B cell (primary cell): ENCODE data around the gene PLEKHA7. TPM values are rescaled to one million over a fixed set of nuclear protein-coding genes. Genes with fewer than 3 reads are reported as not detected.

ENCODE experiments used
- ATAC-seq: fragments of 200-7000 bp; cut with Tn5 transposase; one replicate; pipeline ENCODE4 v1.10.0; 2021; ENCODE audit warnings: low read depth, mild to moderate bottlenecking, moderate number of reproducible peaks, moderate library complexity
- CTCF ChIA-PET: fragments of 350-600 bp; sonication (Branson Sonifier 250); formaldehyde crosslinking; loops from one replicate; lab custom pipeline; 2021; ENCODE audit warnings: antibody characterized with exemption, inconsistent platforms; lab: Charles Lee
- POLR2A ChIA-PET: fragments of 350-600 bp; sonication (Branson Sonifier 250); formaldehyde crosslinking; loops from one replicate; lab custom pipeline; 2021; ENCODE audit warnings: antibody characterized with exemption; lab: Charles Lee
- DNase-seq: peaks from one replicate; pipeline ENCODE4 v3.0.0; 2013
- H2AFZ ChIP-seq: 2 replicates; pipeline ENCODE4 v1.6.1; 2012; ENCODE audit warnings: mild to moderate bottlenecking, low read depth, low read length; ENCODE audit not compliant: insufficient read depth, poor library complexity, severe bottlenecking
- H3K27ac ChIP-seq, 2 donors: 1 replicate in 1 of 2; 2 replicates in 1 of 2; pipeline ENCODE4 v1.5.1; 2012 to 2013; ENCODE audit warnings: low read length in 2 of 2, mild to moderate bottlenecking in 2 of 2, moderate library complexity in 1 of 2
- H3K27me3 ChIP-seq, 4 experiments: fragments of 200-600 bp in 1 of 4; sonication (generic) in 1 of 4; replicated peaks in 1 of 4; 1 replicate in 2 of 4; 2 replicates in 2 of 4; pipeline versions ENCODE4 v1.6.1 to v1.7.0; 2013 to 2016; ENCODE audit warnings: low read length in 3 of 4, mild to moderate bottlenecking in 2 of 4, mixed read lengths in 1 of 4, moderate library complexity in 1 of 4; ENCODE audit not compliant: insufficient read depth in 4 of 4, control insufficient read depth in 3 of 4; ENCODE audit errors: control extremely low read depth in 1 of 4
- H3K36me3 ChIP-seq, 2 experiments: replicated peaks in 1 of 2; 1 replicate in 1 of 2; 2 replicates in 1 of 2; pipeline versions ENCODE4 v1.6.1 to v1.7.1; 2013; ENCODE audit warnings: low read length in 1 of 2; ENCODE audit not compliant: insufficient read depth in 2 of 2, control insufficient read depth in 1 of 2; ENCODE audit errors: control extremely low read depth in 1 of 2, extremely low read depth in 1 of 2
- H3K4me1 ChIP-seq, 2 donors: fragments of 200-600 bp in 1 of 2; sonication (generic) in 1 of 2; 1 replicate in 1 of 2; 2 replicates in 1 of 2; pipeline versions ENCODE4 v1.5.1 to v1.6.1; 2013 to 2017; ENCODE audit warnings: low read length in 2 of 2; ENCODE audit not compliant: control insufficient read depth in 2 of 2, insufficient read depth in 2 of 2
- H3K4me2 ChIP-seq: replicated peaks from 2 replicates; pipeline ENCODE3; 2012; ENCODE audit warnings: mild to moderate bottlenecking, low read depth, low read length; ENCODE audit not compliant: poor library complexity, severe bottlenecking
- H3K4me3 ChIP-seq, 5 experiments: fragments of 200-600 bp in 1 of 5; sonication (generic) in 1 of 5; 1 replicate in 3 of 5; 2 replicates in 2 of 5; pipeline versions ENCODE4 v1.5.1 to v1.7.0; 2011 to 2016; ENCODE audit warnings: low read length in 4 of 5, mild to moderate bottlenecking in 4 of 5, low read depth in 2 of 5, control low read depth in 1 of 5, moderate library complexity in 1 of 5; ENCODE audit not compliant: insufficient read depth in 1 of 5; ENCODE audit errors: control extremely low read depth in 1 of 5, extremely low read depth in 1 of 5
- H3K79me2 ChIP-seq: fragments of 200-600 bp; sonication (generic); one replicate; pipeline ENCODE4 v1.6.0; 2016; ENCODE audit warnings: low read length; ENCODE audit not compliant: control insufficient read depth, insufficient read depth
- H3K9ac ChIP-seq: fragments of 200-600 bp; sonication (generic); 2 replicates; pipeline ENCODE4 v1.6.1; 2017; ENCODE audit warnings: mild to moderate bottlenecking, low read length, moderate library complexity
- H3K9me3 ChIP-seq, 3 donors: one replicate each; pipeline versions ENCODE4 v1.6.1 to v1.7.1; 2013; ENCODE audit warnings: low read length in 2 of 3; ENCODE audit not compliant: control insufficient read depth in 2 of 3, insufficient read depth in 1 of 3; ENCODE audit errors: control extremely low read depth in 1 of 3
- H4K20me1 ChIP-seq: 2 replicates; pipeline ENCODE4 v1.6.0; 2012; ENCODE audit warnings: mild to moderate bottlenecking, low read length; ENCODE audit not compliant: insufficient read depth, control insufficient read depth, poor library complexity, severe bottlenecking
- H3K27ac Mint-ChIP-seq: one replicate; pipeline ENCODE4 v1.8.0; 2021; ENCODE audit warnings: mixed read lengths
- H3K27me3 Mint-ChIP-seq: one replicate; pipeline ENCODE4 v1.8.0; 2021; ENCODE audit warnings: mixed read lengths
- H3K4me1 Mint-ChIP-seq: one replicate; pipeline ENCODE4 v1.8.0; 2021; ENCODE audit warnings: mixed read lengths
- H3K4me3 Mint-ChIP-seq: one replicate; pipeline ENCODE4 v1.8.0; 2021; ENCODE audit warnings: mixed read lengths
- H3K9me3 Mint-ChIP-seq: one replicate; pipeline ENCODE4 v1.8.0; 2022; ENCODE audit warnings: mixed read lengths; ENCODE audit not compliant: insufficient read depth
- EZH2 ChIP-seq: IDR thresholded peaks from 2 replicates; pipeline ENCODE4 v1.6.1; 2012; ENCODE audit warnings: borderline replicate concordance, low read depth, mild to moderate bottlenecking, moderate library complexity, low read length; ENCODE audit not compliant: insufficient read depth, poor library complexity, severe bottlenecking
- WGBS: methylation state at CpG from one replicate; pipeline ENCODE4 v1.1.5; 2013; ENCODE audit warnings: missing lambda C conversion rate; ENCODE audit not compliant: insufficient coverage; 5-methylcytosine and 5-hydroxymethylcytosine counted together
- intact Hi-C: fragments of 100-400 bp; cut with micrococcal nuclease; formaldehyde crosslinking; loops from one replicate; pipeline ENCODE4 v1.10.0; 2022
- polyA plus RNA-seq: library from polyadenylated mRNA; depleted of rRNA; stranded (reverse); fragments of >200 nt; gene quantifications from 2 replicates; pipeline ENCODE4 v1.2.3, GENCODE V29; 2012
- total RNA-seq, 2 donors: library from RNA; stranded (reverse); fragments of 120-200 nt in 1 of 2; gene quantifications; 1 replicate in 1 of 2; 2 replicates in 1 of 2; pipeline versions ENCODE4 v1.2.3 to v1.2.4, GENCODE V29; 2013 to 2022
- TF ChIP-seq, protein P1 (sequence below): fragments of 200-600 bp; IDR thresholded peaks from one replicate; pipeline ENCODE4 v1.8.0; 2022; ENCODE audit warnings: antibody characterized with exemption, mild to moderate bottlenecking

Gene PLEKHA7
- total and polyA plus RNA-seq, 2 donors (not counting 1 experiment from before 2014, with no cell fraction given): 1.7 to 8.2 TPM

DNA sequence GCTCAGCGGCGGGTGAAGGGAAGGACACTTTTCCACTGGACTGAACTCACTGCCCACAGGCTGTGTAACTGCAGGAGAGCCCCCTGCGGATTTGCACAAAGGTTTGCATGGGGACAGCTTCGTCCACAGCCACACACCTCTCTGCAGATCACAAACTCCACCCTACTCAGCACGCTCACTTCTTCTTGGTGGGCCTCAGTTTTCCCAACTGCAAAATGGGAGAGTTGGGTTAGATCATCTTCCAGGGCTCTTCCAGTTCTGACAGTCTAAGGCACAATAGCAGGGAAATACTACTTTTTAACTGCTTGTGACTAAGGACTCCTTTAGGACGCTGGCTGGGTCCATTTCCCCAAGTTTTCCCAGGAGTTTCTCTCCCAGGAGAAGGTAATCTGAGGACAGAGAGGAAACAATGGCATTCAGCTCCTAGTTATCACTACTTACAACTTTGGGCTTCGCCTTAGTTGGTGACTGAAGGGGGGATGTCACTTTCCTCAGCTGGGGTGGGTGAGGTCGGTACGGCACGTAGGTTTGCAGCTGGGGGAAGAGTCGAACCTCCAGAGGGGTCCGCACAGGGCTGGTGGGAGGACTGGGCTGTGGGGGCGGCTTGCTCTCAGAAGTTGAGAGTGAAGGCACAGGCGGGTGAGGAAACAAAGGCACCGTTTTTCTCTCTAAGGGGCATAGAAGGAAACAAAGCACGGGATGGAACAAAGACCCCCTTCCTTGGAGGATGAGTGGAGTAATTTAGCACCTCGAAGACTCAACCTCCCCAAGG is 220.0 kb downstream of the PLEKHA7 start:
- Mint-ChIP-seq H3K9me3 (no peaks in the 10 kb centered on the region), H3K4me3 (no peak overlapping the region), H3K27me3 (no peaks in the 10 kb centered on the region), H3K27ac (no peak overlapping the region), H3K4me1 (no peaks in the 10 kb centered on the region)
- Histone ChIP-seq H3K36me3 (no peaks in the 10 kb centered on the region), H2AFZ (no peak overlapping the region), H3K9ac (no peak overlapping the region), H3K9me3 (no peaks in the 10 kb centered on the region), H3K4me1 (no peaks in the 10 kb centered on the region), H3K4me3 (no peak overlapping the region), H3K27ac (no peak overlapping the region), H3K79me2 (no peaks in the 10 kb centered on the region), H3K27me3 (no peaks in the 10 kb centered on the region), H3K4me2 (no peak overlapping the region), H4K20me1 (no peaks in the 10 kb centered on the region)
- no peak for DNase-seq
- no peak for TF ChIP-seq EZH2
- TF ChIP-seq, protein P1, sequence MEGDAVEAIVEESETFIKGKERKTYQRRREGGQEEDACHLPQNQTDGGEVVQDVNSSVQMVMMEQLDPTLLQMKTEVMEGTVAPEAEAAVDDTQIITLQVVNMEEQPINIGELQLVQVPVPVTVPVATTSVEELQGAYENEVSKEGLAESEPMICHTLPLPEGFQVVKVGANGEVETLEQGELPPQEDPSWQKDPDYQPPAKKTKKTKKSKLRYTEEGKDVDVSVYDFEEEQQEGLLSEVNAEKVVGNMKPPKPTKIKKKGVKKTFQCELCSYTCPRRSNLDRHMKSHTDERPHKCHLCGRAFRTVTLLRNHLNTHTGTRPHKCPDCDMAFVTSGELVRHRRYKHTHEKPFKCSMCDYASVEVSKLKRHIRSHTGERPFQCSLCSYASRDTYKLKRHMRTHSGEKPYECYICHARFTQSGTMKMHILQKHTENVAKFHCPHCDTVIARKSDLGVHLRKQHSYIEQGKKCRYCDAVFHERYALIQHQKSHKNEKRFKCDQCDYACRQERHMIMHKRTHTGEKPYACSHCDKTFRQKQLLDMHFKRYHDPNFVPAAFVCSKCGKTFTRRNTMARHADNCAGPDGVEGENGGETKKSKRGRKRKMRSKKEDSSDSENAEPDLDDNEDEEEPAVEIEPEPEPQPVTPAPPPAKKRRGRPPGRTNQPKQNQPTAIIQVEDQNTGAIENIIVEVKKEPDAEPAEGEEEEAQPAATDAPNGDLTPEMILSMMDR: no peak
- WGBS: 94% methylated on average over 6 of the region's 17 CpGs
- CTCF ChIA-PET: interaction anchor here (1.0 kb wide), 1 partner anchor 11 kb away, joined by 3 read pairs; no protein-coding TSS in a partner anchor
- intact Hi-C loops: no loop called here
- ATAC-seq: no peak
- POLR2A ChIA-PET: no interaction called here

DNA sequence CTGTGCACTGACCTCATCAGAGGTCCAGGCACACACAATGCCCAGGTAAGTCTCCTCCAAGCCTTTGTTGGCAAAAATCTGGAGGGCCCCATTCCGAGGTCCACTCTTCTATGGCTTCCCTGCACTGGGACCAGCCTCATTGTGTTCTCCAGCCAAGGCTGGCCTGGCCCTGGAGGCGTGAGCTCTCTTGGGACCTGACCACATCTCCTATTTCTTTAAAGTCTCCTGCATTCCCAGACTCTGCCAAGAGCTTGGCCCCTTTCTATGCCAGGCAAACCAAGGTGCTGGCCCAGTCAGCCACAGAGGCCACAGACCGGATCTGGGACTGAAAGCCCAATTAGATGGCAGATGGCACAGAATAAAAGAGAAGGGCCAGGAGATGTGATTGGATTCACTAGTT is 220.7 kb downstream of the PLEKHA7 start:
- Histone ChIP-seq H3K9me3 (no peaks in the 10 kb centered on the region), H3K4me1 (no peaks in the 10 kb centered on the region), H3K27ac (no peak overlapping the region), H3K36me3 (no peaks in the 10 kb centered on the region), H3K27me3 (no peaks in the 10 kb centered on the region), H2AFZ (no peak overlapping the region), H3K4me3 (no peak overlapping the region), H3K9ac (no peak overlapping the region), H4K20me1 (no peaks in the 10 kb centered on the region), H3K79me2 (no peaks in the 10 kb centered on the region), H3K4me2 (no peak overlapping the region)
- H3K9me3 Mint-ChIP-seq: no peaks in the 10 kb centered on the region
- DNase-seq (no peak), ATAC-seq (no peak)
- ChIA-PET CTCF (interaction anchor here (1.2 kb wide), 1 partner anchor 9 kb away, joined by 4 read pairs; no protein-coding TSS in a partner anchor), POLR2A (no interaction called here)
- 92% methylated on average over 3 of the region's 3 CpGs for WGBS
- H3K4me1 Mint-ChIP-seq: no peaks in the 10 kb centered on the region
- no peaks in the 10 kb centered on the region for H3K27me3 Mint-ChIP-seq
- intact Hi-C loops: no loop called here
- no peak overlapping the region for H3K27ac Mint-ChIP-seq
- H3K4me3 Mint-ChIP-seq: no peak overlapping the region
- TF ChIP-seq EZH2: no peak
- TF ChIP-seq, protein P1: no peak
